Caki2 (cell line): Measurements from ENCODE around the gene INSRR. TPM values are rescaled to one million over a fixed set of nuclear protein-coding genes. Genes with fewer than 3 reads are reported as not detected.

ENCODE experiments used
- DNase-seq: peaks from one replicate; pipeline ENCODE4 v3.0.0-alpha.2; 2015; ENCODE audit warnings: low read depth
- in situ Hi-C: cut with HindIII; loops from 2 replicates; pipeline ENCODE4 v1.10.0; 2016; ENCODE audit warnings: low sequenced_read_pairs, low pct_unique_long_range_greater_than_20kb, mixed read lengths
- total RNA-seq: library from RNA; depleted of rRNA; stranded (reverse); fragments of >200 nt; shearing (Covaris generic); gene quantifications from 2 replicates; pipeline ENCODE4 v1.2.3, GENCODE V29; 2014; ENCODE audit warnings: low replicate concordance

Gene INSRR
- total RNA-seq, 1 experiment from 2014 or later: 0.03 TPM

DNA sequence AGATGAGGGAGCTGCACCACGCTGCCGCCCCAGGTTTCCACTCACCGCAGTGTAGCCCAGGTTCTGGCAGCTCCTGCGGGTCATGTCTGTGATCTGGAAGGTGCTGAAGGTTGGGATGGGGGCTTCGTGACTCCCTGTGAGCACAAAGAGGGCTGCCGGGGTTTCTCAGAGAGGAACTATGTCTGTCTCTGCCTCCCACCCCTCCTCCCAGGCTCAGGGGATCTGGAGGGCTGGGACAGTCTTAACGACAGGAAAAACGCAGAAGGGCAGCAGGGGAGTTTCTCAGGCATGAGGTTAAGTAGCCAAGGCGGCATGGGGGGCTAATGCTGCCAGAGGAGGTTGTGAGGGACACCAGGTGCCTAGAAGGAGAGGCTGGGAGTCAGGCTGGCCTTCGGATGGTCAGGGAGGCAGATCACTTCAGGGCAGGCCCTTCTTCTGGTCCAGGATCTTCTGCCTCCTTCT, 42.9 kb downstream of the INSRR start:
- in situ Hi-C loops: no loop called here

GRCh38 chr1:156815307-156815826, 43.5 kb downstream of the INSRR start:
- in situ Hi-C loops: no loop called here
- DNase-seq: no peak

More for the DNA sequence above, 42.9 kb downstream of the INSRR start:
- no peak for DNase-seq

DNA sequence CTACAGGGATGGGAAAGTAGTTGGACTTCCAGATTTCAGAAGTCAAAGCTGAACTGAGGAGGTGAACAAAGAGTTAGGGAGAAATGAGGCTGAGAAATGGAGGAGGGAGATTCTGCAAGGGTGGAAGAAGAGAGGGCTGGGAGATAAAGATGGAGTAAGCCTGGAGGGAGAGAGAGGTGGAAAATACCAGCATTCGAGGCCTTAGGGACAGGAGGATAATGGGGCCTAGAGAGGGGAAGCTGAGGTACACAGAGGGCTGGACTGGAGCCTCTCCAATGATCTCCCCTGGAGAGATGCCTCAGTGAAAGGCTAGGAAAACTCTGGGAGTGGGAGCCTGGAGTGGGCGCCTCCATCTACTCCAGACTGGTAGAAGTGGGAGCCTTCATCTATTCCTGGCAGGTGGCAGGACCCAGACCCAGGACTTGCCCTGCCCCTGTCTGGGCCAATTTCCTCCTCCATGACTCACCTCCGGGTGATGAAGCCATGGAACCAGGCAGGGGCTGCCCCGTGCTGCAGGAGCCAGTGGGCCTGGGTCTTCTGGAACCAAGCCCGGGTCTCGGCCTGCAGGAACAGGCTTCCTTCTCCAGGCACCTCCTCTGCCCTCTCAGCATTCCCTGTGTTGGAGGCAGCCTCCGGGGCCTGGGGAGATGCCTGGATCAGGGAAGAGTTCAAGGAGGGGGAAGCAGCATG, 44.2 kb downstream of the INSRR start:
- in situ Hi-C loops: no loop called here
- no peak for DNase-seq

DNA sequence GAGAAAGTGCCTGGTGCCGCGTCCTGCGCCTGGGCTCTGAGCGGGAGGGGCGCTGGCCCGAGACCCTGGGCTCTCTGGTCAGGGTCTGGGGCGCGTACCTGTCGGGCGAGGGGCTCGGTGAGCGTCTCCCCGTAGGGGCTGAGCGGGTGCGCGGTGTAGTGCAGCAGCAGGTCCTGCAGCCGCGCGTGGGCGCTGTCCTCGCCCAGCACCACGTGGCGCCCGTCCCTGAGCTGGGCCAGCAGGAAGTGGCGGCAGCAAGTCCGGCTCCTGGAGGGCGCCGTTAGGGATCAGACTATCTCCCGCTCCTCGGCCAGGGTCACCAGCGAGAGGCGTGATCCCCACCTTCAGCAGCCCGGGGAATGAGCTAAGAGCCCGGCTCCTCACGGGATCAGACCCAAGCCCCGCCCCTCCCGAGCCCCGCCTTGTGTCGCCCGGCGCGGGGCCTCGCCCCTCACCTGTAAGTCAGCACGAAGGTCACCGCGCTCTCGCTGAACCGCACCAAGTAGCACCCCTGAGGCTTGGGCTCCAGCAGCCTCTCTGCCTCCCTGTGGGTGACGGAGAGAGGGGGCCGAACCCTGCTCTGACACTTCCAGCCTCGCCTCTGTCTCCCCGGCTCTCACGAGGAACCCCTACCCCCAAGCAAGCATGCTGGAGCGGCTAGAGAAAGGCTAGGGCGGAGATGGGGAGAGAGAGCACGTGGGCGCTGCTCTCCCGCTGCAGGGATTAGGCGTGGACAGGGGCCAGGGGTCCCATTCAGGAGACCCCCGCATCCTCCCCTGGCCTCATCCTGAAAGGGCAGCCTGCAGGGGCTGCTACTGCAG, 45.0 kb downstream of the INSRR start:
- no peak for DNase-seq
- in situ Hi-C loops: no loop called here

DNA sequence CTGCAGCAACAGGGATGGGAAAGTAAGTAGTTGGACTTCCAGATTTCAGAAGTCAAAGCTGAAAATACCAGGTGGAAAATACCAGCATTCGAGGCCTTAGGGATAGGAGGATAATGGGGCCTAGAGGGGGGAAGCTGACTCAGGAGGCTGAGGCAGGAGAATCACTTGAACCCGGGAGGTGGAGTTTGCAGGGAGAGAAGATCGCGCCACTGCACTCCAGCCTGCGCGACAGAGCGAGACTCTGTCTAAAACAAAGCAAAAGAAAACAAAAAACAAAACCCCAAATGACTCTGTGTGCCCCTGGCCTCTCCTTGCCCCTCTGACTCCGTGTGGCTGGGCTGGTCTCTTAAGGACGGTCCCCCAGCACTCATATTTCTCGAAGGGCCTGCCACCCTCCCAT, 45.6 kb downstream of the INSRR start:
- no peak for DNase-seq
- in situ Hi-C loops: no loop called here

- in situ Hi-C loops: no loop called here
- DNase-seq: no peak
These were observed 46.5 kb downstream of the INSRR start for GRCh38 chr1:156812293-156812990.

GRCh38 chr1:156811168-156811567, 47.7 kb downstream of the INSRR start:
- DNase-seq: no peak
- in situ Hi-C loops: no loop called here

GRCh38 chr1:156809711-156810366, 49.1 kb downstream of the INSRR start:
- DNase-seq: no peak
- in situ Hi-C loops: no loop called here

- in situ Hi-C loops: no loop called here
- DNase-seq: no peak
These were observed 49.6 kb downstream of the INSRR start for GRCh38 chr1:156809281-156809680.

GRCh38 chr1:156808186-156809030, 50.5 kb downstream of the INSRR start:
- in situ Hi-C loops: no loop called here
- no peak for DNase-seq

DNA sequence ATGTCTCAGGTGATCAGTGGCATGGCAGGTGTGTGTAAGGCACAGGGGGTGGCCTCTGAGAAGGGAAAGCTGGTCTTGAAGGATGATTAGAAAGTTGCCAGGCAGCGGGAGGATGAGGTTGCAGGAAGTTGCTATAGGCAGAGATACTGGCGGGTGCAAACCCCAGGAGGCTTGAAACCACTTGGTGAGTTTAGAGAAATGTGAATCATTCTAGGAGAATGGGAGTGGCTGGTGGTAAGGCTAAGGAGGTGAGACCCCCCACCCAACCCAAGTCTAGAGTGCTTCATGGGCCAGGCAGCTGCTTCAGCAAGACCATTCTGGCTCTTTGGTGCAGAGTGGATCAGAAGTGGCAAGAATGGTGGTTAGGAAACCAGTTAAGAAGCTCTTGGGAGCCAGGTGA, 51.3 kb downstream of the INSRR start:
- in situ Hi-C loops: no loop called here
- DNase-seq: no peak

- no peak for DNase-seq
- in situ Hi-C loops: no loop called here
These were observed 52.1 kb downstream of the INSRR start for GRCh38 chr1:156806512-156807440.

GRCh38 chr1:156805766-156806511, 53.0 kb downstream of the INSRR start:
- in situ Hi-C loops: no loop called here

DNA sequence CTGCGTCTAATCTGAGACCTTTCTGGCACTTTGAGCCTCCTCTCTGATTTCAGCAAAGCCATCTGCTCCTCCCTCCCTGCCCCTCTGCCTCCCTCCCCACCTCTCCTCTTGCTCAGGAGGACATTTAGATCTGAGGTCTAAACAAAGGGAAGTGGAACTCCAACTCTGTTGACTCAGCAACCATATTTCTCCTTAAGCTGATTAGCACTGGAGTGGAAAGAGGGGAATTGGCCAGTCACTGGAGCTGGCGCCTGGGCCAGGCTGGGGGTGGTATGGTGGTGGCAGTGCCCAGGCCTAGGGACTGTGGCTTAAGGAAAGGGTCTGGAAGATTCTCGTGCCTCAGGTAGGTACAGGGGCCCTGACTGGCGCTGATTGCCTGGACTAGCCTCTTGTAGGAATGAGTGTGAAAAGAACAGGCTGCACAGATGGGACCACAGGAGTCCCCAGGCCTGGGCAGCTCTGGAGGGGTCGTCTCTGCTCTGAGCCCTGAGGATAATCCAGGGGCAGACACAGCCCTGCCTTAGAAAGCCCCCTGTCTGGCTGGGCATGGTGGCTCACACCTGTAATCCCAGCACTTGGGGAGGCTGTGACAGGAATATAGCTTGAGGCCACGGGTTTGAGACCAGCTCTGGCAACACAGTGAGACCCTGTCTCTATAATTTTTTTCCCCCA, 54.2 kb downstream of the INSRR start:
- in situ Hi-C loops: no loop called here
- DNase-seq: peak; percentile 16

More at GRCh38 chr1:156805766-156806511, 53.0 kb downstream of the INSRR start:
- peak; percentile 30 for DNase-seq

DNA sequence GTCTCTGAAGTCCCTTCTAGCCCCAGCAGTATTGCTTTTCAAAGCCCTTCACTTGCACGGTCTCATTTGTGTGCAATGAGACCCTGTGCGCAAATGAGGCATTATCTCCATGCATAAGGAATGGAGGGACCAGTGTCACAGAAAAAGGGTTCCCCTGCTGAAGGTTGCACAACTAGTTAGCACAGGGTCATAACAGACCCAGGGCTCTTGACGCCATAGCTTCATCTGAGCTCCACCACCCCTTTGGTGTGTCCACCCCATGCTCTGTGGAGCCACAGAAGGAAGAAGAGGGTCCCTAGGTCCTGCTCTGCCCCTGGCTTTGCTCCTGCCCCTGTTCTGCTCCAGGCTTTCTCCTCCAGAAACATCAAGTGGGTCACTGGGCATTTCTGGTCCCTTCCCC, 54.9 kb downstream of the INSRR start:
- DNase-seq: no peak
- in situ Hi-C loops: no loop called here
